Measurements from ENCODE around the gene CREB5. TPM values are rescaled to one million over a fixed set of nuclear protein-coding genes. Genes with fewer than 3 reads are reported as not detected.

Gene CREB5, protein sequence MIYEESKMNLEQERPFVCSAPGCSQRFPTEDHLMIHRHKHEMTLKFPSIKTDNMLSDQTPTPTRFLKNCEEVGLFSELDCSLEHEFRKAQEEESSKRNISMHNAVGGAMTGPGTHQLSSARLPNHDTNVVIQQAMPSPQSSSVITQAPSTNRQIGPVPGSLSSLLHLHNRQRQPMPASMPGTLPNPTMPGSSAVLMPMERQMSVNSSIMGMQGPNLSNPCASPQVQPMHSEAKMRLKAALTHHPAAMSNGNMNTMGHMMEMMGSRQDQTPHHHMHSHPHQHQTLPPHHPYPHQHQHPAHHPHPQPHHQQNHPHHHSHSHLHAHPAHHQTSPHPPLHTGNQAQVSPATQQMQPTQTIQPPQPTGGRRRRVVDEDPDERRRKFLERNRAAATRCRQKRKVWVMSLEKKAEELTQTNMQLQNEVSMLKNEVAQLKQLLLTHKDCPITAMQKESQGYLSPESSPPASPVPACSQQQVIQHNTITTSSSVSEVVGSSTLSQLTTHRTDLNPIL
- total RNA-seq, result 0.96 and 2.5 TPM in 2 replicates

DNA sequence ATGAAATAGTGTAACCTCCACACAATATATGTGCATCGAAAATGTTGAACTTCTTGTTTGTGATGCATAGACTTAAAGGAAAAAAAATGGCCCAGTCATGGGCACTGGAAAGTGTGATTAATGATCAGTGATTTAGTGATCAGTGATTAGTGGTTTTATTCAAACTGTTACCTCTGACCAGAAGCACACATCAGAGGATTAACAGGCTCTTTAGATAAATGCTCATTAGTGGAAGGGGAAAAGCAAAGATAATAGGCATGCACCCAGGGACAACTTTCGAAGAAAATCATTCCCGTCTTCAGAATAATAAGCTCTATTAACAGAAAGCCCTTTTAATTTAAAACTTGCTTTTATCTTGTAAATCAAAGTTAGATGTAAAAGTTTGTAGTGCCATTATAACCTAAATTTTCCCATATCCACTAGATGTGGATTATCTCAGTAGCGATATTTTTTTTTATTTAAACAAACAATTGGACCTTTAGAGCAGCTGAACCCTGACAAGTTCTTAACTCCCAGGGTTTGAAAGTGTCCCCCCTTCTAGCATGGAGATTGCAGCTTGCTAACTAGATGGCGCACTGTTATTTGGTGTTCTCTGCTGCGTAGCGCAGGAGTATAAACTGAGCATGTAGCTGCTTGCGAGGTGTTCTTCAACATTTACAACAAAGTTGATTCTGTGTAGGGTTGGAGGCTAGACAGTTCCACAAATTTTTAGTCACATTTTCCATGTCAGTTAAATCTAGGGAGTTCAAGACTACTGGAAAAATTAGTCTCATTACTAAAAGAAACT is at the start of gene CREB5:
Gene CREB5, plus strand, starts transcription at position 643 of the 787 bp plus-strand sequence. CDS start 397 bp downstream, outside the sequence.

Other genes with a start within 250 kb of the CREB5 start
- gene JAZF1, start 231.7 kb upstream of the CREB5 start, total RNA-seq, result 3.8 and 5.9 TPM in 2 replicates